GM12873 (cell line): ENCODE results near the gene PITPNB.

ENCODE experiments used
- TF ChIP-seq, protein P1 (sequence below): IDR thresholded peaks from 2 replicates; pipeline ENCODE4 v1.5.1; 2012; ENCODE audit warnings: low read depth, mild to moderate bottlenecking, moderate library complexity, low read length, control low read depth; ENCODE audit not compliant: insufficient read depth; ENCODE audit errors: missing control alignments

PITPNB gene

DNA sequence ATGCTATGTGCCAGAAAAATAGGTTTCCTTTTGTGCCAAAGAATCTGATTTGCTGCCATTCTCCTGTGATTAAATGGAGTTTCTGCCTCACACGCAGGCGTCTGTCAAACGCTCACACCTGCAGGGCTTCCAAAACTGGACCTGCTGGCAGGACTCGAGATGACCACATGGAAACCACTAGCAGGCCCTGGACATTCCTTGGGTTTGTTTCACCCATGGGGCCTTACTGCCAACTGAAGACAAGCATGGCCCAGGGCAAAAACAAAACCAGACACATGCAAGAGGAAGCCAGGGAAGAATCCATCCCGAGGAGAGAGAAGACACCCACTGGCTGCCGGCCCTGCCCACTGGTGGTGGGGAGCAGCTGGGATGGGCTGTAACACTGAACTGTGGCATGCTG lies 61.6 kb downstream of the PITPNB start:
- TF ChIP-seq, protein P1, sequence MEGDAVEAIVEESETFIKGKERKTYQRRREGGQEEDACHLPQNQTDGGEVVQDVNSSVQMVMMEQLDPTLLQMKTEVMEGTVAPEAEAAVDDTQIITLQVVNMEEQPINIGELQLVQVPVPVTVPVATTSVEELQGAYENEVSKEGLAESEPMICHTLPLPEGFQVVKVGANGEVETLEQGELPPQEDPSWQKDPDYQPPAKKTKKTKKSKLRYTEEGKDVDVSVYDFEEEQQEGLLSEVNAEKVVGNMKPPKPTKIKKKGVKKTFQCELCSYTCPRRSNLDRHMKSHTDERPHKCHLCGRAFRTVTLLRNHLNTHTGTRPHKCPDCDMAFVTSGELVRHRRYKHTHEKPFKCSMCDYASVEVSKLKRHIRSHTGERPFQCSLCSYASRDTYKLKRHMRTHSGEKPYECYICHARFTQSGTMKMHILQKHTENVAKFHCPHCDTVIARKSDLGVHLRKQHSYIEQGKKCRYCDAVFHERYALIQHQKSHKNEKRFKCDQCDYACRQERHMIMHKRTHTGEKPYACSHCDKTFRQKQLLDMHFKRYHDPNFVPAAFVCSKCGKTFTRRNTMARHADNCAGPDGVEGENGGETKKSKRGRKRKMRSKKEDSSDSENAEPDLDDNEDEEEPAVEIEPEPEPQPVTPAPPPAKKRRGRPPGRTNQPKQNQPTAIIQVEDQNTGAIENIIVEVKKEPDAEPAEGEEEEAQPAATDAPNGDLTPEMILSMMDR: no peak

DNA sequence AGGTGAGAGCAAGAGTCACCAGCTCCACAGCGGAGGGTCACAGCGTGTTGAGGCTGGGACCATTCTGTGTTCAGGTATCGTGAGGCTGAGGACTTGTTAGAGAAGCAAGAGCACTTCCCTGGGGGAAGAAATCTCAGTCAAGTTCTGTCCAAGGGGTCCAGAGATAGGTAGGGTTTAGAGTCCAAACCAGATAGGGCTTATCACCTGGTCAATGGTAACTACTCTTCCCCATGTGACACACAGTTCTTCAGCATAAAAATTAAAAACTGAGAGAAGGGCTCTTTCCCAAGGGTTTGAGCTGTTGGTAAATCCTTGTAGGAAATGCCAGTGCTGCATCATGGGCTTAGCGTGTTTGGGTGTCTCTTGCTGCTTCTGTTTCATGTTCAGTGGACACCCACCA lies 62.7 kb downstream of the PITPNB start:
- TF ChIP-seq, protein P1: no peak

DNA sequence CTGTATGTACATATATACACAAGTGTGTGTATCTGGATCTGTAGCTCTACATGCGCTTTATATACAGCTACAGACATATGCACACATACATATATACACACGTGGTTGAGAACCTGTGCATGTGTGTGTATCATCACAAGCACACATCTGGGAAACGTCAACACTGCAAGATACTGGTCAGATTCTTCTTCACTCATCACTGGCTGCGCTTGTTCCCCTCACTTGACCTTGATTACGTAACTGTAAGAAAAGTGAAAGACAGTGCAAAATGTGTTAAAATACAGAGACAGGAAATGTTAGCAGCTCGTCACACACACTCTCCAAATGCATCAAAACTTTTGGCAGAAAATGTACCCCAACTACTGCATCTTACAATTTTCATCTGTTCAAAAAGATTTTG lies 65.6 kb downstream of the PITPNB start:
- TF ChIP-seq, protein P1: no peak

- TF ChIP-seq, protein P1: no peak
These were observed 66.9 kb downstream of the PITPNB start for GRCh38 chr22:27851974-27852746.

- TF ChIP-seq, protein P1: no peak
These were observed 69.0 kb downstream of the PITPNB start for GRCh38 chr22:27850000-27850521.

GRCh38 chr22:27848005-27848404 lies 71.1 kb downstream of the PITPNB start:
- TF ChIP-seq, protein P1: no peak

DNA sequence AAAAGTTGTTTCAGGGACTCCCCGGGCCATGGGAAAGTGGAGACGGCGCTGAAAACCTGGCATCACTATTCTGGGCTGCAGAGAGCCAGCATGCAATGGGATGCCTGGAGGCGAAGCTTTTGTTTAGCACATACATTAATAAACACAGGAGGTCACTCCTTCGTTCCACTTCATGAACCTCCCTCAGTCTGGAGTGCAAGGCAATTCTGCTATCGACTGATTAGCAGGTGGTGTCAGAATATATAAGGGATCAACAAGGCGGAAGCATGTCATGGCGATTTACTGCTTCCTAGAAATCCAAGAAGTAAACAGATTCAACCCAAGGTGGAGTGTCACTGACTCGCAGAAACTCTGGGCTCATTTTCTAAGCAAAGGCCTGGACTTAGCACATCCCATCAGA lies 72.1 kb downstream of the PITPNB start:
- TF ChIP-seq, protein P1: no peak
